Measurements from ENCODE around the gene KRT20. TPM values are rescaled to one million over a fixed set of nuclear protein-coding genes. Genes with fewer than 3 reads are reported as not detected.

The KRT20 gene
- total and polyA plus RNA-seq, 2 of the 8 experiments (the other 6 are each of a cell fraction or from before 2014, with no cell fraction given) = not detected

DNA sequence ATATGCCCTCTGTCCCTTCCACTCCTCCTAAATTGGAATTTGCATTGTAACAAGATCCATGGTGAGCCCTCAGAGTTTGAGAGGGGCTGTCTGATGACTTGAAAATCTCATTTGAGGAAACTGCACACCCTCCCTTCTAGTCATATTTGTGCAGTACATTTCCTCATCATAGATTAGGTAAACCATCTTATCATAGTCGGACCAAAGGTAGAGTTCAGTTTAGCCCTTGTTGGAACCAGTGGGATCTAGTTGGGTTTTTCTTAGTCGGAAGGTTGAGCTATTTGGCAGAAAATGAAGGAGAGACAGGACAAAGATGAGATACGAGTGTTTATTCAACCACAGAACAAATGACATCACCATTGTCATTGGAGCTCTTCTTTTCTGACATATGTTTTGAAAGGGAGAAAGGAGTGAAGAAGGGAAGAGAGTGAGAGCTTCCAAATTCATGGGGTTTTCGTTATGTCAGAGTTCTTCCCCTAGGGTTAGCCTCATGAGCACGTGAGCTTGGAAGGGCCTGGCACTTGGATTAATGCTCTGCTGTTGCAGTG, 15.8 kb upstream of the KRT20 start:
- Histone ChIP-seq H3K4ac (replicated peaks; ENCODE audit: insufficient read length, low read depth, low read length) (no peak overlapping the region), H4K5ac (ENCODE audit: insufficient read length, low read depth, low read length) (no peak overlapping the region), H3K4me1 (replicated peaks in 1 of 4; ENCODE audit: control insufficient read depth in 3 of 4, insufficient read depth in 4 of 4, low read length in 3 of 4) (peaks cover 0 to 3% (median 0%) of the 10 kb centered on the region in 4 experiments; a peak in 1 of 7 replicates), H2BK5ac (ENCODE audit: low read depth, low read length) (no peak overlapping the region), H3K79me1 (ENCODE audit: low read depth, low read length) (no peaks in the 10 kb centered on the region), H3K9ac (replicated peaks in 1 of 4; ENCODE audit: extremely low read depth in 1 of 4, low read depth in 3 of 4, low read length in 3 of 4) (no peak overlapping the region), H3K79me2 (ENCODE audit: control insufficient read depth in 1 of 2, insufficient read depth in 2 of 2, low read length in 2 of 2) (no peaks in the 10 kb centered on the region), H2BK20ac (ENCODE audit: low read length) (no peak overlapping the region), H4K20me1 (replicated peaks in 1 of 2; ENCODE audit: control insufficient read depth in 1 of 2, insufficient read depth in 2 of 2, low read length in 2 of 2) (no peaks in the 10 kb centered on the region), H3K18ac (ENCODE audit: extremely low read depth, low read length) (no peak overlapping the region), H3K4me3 (ENCODE audit: extremely low read depth in 1 of 4, insufficient read depth in 2 of 4, low read depth in 3 of 4, low read length in 4 of 4) (no peak overlapping the region), H2AFZ (ENCODE audit: low read length) (no peak overlapping the region), H2BK12ac (ENCODE audit: low read depth, low read length) (no peak overlapping the region), H2BK120ac (replicated peaks; ENCODE audit: low read depth, low read length) (no peak overlapping the region), H2BK15ac (ENCODE audit: low read length) (no peak overlapping the region), H3K9me3 (ENCODE audit: insufficient read depth in 2 of 2, low read depth in 1 of 2, low read length in 1 of 2) (no peaks in the 10 kb centered on the region), H3K4me2 (ENCODE audit: insufficient read depth in 1 of 2, low read depth in 2 of 2, low read length in 2 of 2) (no peak overlapping the region), H3K14ac (ENCODE audit: insufficient read length) (no peak overlapping the region), H3K36me3 (ENCODE audit: control insufficient read depth in 2 of 4, insufficient read depth in 4 of 4, low read length in 3 of 4) (no peaks in the 10 kb centered on the region), H3K56ac (replicated peaks; ENCODE audit: insufficient read length, low read depth, low read length) (no peak overlapping the region), H3K23ac (ENCODE audit: insufficient read length) (no peak overlapping the region), H2AK5ac (ENCODE audit: low read depth, low read length) (no peak overlapping the region), H4K91ac (replicated peaks; ENCODE audit: insufficient read length, low read length) (no peak overlapping the region), H3K27ac (ENCODE audit: low read depth, low read length) (no peak overlapping the region), H3K27me3 (replicated peaks in 1 of 4; ENCODE audit: control insufficient read depth in 3 of 4, extremely low read depth in 1 of 4, insufficient read depth in 3 of 4, low read length in 3 of 4) (no peaks in the 10 kb centered on the region), H4K8ac (ENCODE audit: extremely low read depth, insufficient read depth, low read length) (no peak overlapping the region), H3K23me2 (ENCODE audit: low read depth, low read length) (no peaks in the 10 kb centered on the region; the same call in 1 of the 2 replicates)
- WGBS, 2 experiments (ENCODE audit: extremely low coverage in 1 of 2, insufficient coverage in 1 of 2, insufficient read length in 1 of 2, insufficient replicate concordance in 2 of 2, low coverage in 1 of 2, low lambda C conversion rate in 2 of 2, missing lambda C conversion rate in 1 of 2) = 92% methylated on average over 5 of the region's 5 CpGs; no CpG with 5 or more reads in 1 of the 2 experiments
- DNase-seq (ENCODE audit: low read depth in 1 of 2, low spot score in 2 of 2) (no peak), FAIRE-seq (no peak)
- CTCF ChIA-PET (ENCODE audit: partially characterized antibody) = interaction anchor here (0.7 to 1.6 kb wide), 5 partner anchors 44 to 648 kb away, joined by 3 to 4 read pairs (median 3); no protein-coding TSS in a partner anchor
- POLR2A ChIA-PET (ENCODE audit: partially characterized antibody) = no interaction called here
- no peak for TF ChIP-seq TBP (IDR thresholded peaks at IDR 0.05; ENCODE audit: low read depth, low read length)
- TF ChIP-seq RXRA (IDR thresholded peaks at IDR 0.05; ENCODE audit: insufficient read depth, low read depth, low read length) = no peak
- TF ChIP-seq, protein P1, sequence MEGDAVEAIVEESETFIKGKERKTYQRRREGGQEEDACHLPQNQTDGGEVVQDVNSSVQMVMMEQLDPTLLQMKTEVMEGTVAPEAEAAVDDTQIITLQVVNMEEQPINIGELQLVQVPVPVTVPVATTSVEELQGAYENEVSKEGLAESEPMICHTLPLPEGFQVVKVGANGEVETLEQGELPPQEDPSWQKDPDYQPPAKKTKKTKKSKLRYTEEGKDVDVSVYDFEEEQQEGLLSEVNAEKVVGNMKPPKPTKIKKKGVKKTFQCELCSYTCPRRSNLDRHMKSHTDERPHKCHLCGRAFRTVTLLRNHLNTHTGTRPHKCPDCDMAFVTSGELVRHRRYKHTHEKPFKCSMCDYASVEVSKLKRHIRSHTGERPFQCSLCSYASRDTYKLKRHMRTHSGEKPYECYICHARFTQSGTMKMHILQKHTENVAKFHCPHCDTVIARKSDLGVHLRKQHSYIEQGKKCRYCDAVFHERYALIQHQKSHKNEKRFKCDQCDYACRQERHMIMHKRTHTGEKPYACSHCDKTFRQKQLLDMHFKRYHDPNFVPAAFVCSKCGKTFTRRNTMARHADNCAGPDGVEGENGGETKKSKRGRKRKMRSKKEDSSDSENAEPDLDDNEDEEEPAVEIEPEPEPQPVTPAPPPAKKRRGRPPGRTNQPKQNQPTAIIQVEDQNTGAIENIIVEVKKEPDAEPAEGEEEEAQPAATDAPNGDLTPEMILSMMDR (IDR thresholded peaks at IDR 0.05; ENCODE audit: control extremely low read depth in 1 of 3, insufficient read depth in 1 of 3, low read depth in 1 of 3, low read length in 3 of 3) = no peak
- TF ChIP-seq NANOG (IDR thresholded peaks at IDR 0.05; ENCODE audit: insufficient read depth, low read depth, low read length, poor library complexity, severe bottlenecking) = no peak
- TF ChIP-seq GTF2F1 (IDR thresholded peaks at IDR 0.05; ENCODE audit: borderline replicate concordance, low read depth, low read length) = no peak
- no peak for TF ChIP-seq POLR2A (IDR thresholded peaks at IDR 0.05; ENCODE audit: control extremely low read depth in 1 of 2, low read depth in 2 of 2, low read length in 2 of 2)
- no peak for TF ChIP-seq EP300 (IDR thresholded peaks at IDR 0.05; ENCODE audit: borderline replicate concordance in 1 of 2, low read depth in 2 of 2, low read length in 2 of 2)
- no peak for TF ChIP-seq RFX5 (IDR thresholded peaks at IDR 0.05; ENCODE audit: borderline replicate concordance, low read depth, low read length)
- TF ChIP-seq, protein P2, sequence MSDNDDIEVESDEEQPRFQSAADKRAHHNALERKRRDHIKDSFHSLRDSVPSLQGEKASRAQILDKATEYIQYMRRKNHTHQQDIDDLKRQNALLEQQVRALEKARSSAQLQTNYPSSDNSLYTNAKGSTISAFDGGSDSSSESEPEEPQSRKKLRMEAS (IDR thresholded peaks at IDR 0.05) = no peak
- TF ChIP-seq BRCA1 (IDR thresholded peaks at IDR 0.05; ENCODE audit: low read depth, low read length) = no peak
- no peak for TF ChIP-seq SUZ12 (IDR thresholded peaks at IDR 0.05; ENCODE audit: low read length)
